ENCODE data around the gene STAP1. TPM values are rescaled to one million over a fixed set of nuclear protein-coding genes. Genes with fewer than 3 reads are reported as not detected.

Gene STAP1
- polyA plus RNA-seq, 1 donor from 2014 or later, result not detected

GRCh38 chr4:67542076-67542475, 16.5 kb upstream of the STAP1 start:
- peaks cover 3% of the 10 kb centered on the region for H3K36me3 ChIP-seq (ENCODE audit: insufficient read depth, low read length)
- no peaks in the 10 kb centered on the region for H4K20me1 ChIP-seq (ENCODE audit: insufficient read depth)
- no peak overlapping the region for H2AFZ ChIP-seq (ENCODE audit: low read depth, low read length)
- H3K4me2 ChIP-seq (ENCODE audit: low read length), result no peak overlapping the region
- H3K9me2 ChIP-seq (ENCODE audit: insufficient read depth, low read length), result no peaks in the 10 kb centered on the region
- no peaks in the 10 kb centered on the region for H3K9me3 ChIP-seq (ENCODE audit: low read length)
- H3F3A ChIP-seq (ENCODE audit: insufficient read depth, low read length, poor library complexity, severe bottlenecking), result no peaks in the 10 kb centered on the region
- TF ChIP-seq REST (IDR thresholded peaks at IDR 0.05; ENCODE audit: borderline replicate concordance) (no peak), CTCF (IDR thresholded peaks at IDR 0.05; ENCODE audit: poor library complexity, severe bottlenecking) (no peak), TAF1 (IDR thresholded peaks at IDR 0.05; ENCODE audit: low read depth) (no peak), EP300 (conservative IDR thresholded peaks at IDR 0.05; ENCODE audit: poor library complexity, severe bottlenecking) (no peak), MXI1 (conservative IDR thresholded peaks at IDR 0.05; ENCODE audit: poor library complexity, severe bottlenecking) (no peak), RAD21 (conservative IDR thresholded peaks at IDR 0.05) (no peak), POLR2AphosphoS5 (IDR thresholded peaks at IDR 0.05) (no peak), SMC3 (conservative IDR thresholded peaks at IDR 0.05; ENCODE audit: poor library complexity) (no peak), EZH2 (IDR thresholded peaks at IDR 0.05; ENCODE audit: borderline replicate concordance, insufficient read depth, low read length, poor library complexity, severe bottlenecking) (no peak)
- H3K4me3 ChIP-seq (ENCODE audit: low read length), result no peak overlapping the region
- no peaks in the 10 kb centered on the region for H3K27me3 ChIP-seq (ENCODE audit: insufficient read depth, low read depth, low read length)
- H3K79me2 ChIP-seq (replicated peaks; ENCODE audit: insufficient read depth, low read length), result peaks cover 39% of the 10 kb centered on the region
- no peak overlapping the region for H3K9ac ChIP-seq (ENCODE audit: low read length)
- H3K27ac ChIP-seq (ENCODE audit: low read length), result no peak overlapping the region

GRCh38 chr4:67545199-67546003, 13.1 kb upstream of the STAP1 start, which contains the start of gene CENPC:
Gene CENPC, minus strand, starts transcription at chr4:67545503. Its CDS starts 148 bp downstream, at chr4:67545355.
- H3K27ac ChIP-seq (ENCODE audit: low read length), result peak within 1 kb of the TSS; percentile 73
- H3K9me2 ChIP-seq (ENCODE audit: insufficient read depth, low read length), result no peaks in the 10 kb centered on the region

More at GRCh38 chr4:67545199-67546003, 13.1 kb upstream of the STAP1 start, which contains the start of gene CENPC:
- H3K4me3 ChIP-seq (ENCODE audit: low read length), result peak within 1 kb of the TSS; percentile 83
- peaks cover 3% of the 10 kb centered on the region for H3K36me3 ChIP-seq (ENCODE audit: insufficient read depth, low read length)
- no peaks in the 10 kb centered on the region for H3K9me3 ChIP-seq (ENCODE audit: low read length)
- peak within 1 kb of the TSS; percentile 83 for H3K9ac ChIP-seq (ENCODE audit: low read length)
- TF ChIP-seq MXI1 (conservative IDR thresholded peaks at IDR 0.05; ENCODE audit: poor library complexity, severe bottlenecking) (peak; percentile 86), POLR2AphosphoS5 (IDR thresholded peaks at IDR 0.05) (peak; percentile 82), SMC3 (conservative IDR thresholded peaks at IDR 0.05; ENCODE audit: poor library complexity) (no peak), REST (IDR thresholded peaks at IDR 0.05; ENCODE audit: borderline replicate concordance) (peak; percentile 84)
- no peaks in the 10 kb centered on the region for H4K20me1 ChIP-seq (ENCODE audit: insufficient read depth)
- H3K4me2 ChIP-seq (ENCODE audit: low read length), result peak within 1 kb of the TSS; percentile 81
- H2AFZ ChIP-seq (ENCODE audit: low read depth, low read length), result peak within 1 kb of the TSS; percentile 86
- H3K79me2 ChIP-seq (replicated peaks; ENCODE audit: insufficient read depth, low read length), result peaks cover 39% of the 10 kb centered on the region
- no peaks in the 10 kb centered on the region for H3F3A ChIP-seq (ENCODE audit: insufficient read depth, low read length, poor library complexity, severe bottlenecking)
- H3K27me3 ChIP-seq (ENCODE audit: insufficient read depth, low read depth, low read length), result no peaks in the 10 kb centered on the region

Data from neural cell (in vitro differentiated cells).